Stimulated activated effector memory CD8-positive, alpha-beta T cell treated with anti-CD3 and anti-CD28 coated beads, Interleukin-12 subunit alpha, Interleukin-12 subunit beta, amount 100 ng/mL, for 72 hours (primary cell): ENCODE results near the gene KCNQ1OT1.

Experiments
- ATAC-seq: fragments of 150-1000 bp; cut with Tn5 transposase; 2 replicates; pipeline ENCODE4 v1.10.0; 2021
- DNase-seq, 2 donors: peaks; one replicate each; pipeline ENCODE4 v3.0.0; 2021 to 2022; ENCODE audit warnings: low spot score in 2 of 2
- H3K27ac Mint-ChIP-seq: one replicate; pipeline ENCODE4 v1.8.0; 2022; ENCODE audit warnings: mild to moderate bottlenecking, mixed read lengths
- H3K36me3 Mint-ChIP-seq: one replicate; pipeline ENCODE4 v1.8.0; 2022; ENCODE audit warnings: mild to moderate bottlenecking, mixed read lengths
- H3K4me1 Mint-ChIP-seq: one replicate; pipeline ENCODE4 v1.8.0; 2022; ENCODE audit warnings: mixed read lengths
- H3K4me3 Mint-ChIP-seq: one replicate; pipeline ENCODE4 v1.8.0; 2022; ENCODE audit warnings: mild to moderate bottlenecking, mixed read lengths
- H3K9me3 Mint-ChIP-seq: one replicate; pipeline ENCODE4 v1.8.0; 2022; ENCODE audit warnings: mixed read lengths

Gene KCNQ1OT1

GRCh38 chr11:2559527-2560311, 140.1 kb downstream of the KCNQ1OT1 start:
- H3K36me3 Mint-ChIP-seq, result no peaks in the 10 kb centered on the region
- H3K4me3 Mint-ChIP-seq, result no peak overlapping the region
- H3K27ac Mint-ChIP-seq, result no peak overlapping the region
- DNase-seq (no peak), ATAC-seq (no peak)
- no peaks in the 10 kb centered on the region for H3K4me1 Mint-ChIP-seq
- H3K9me3 Mint-ChIP-seq, result no peaks in the 10 kb centered on the region

- Mint-ChIP-seq H3K27ac (no peak overlapping the region), H3K36me3 (no peaks in the 10 kb centered on the region), H3K9me3 (no peaks in the 10 kb centered on the region), H3K4me1 (no peaks in the 10 kb centered on the region), H3K4me3 (no peak overlapping the region)
- DNase-seq (no peak), ATAC-seq (no peak)
Measured at GRCh38 chr11:2558861-2559526, 140.8 kb downstream of the KCNQ1OT1 start.

GRCh38 chr11:2558397-2558796, 141.4 kb downstream of the KCNQ1OT1 start:
- Mint-ChIP-seq H3K4me3 (no peak overlapping the region), H3K9me3 (no peaks in the 10 kb centered on the region), H3K36me3 (no peaks in the 10 kb centered on the region), H3K27ac (no peak overlapping the region), H3K4me1 (no peaks in the 10 kb centered on the region)
- no peak for DNase-seq
- no peak for ATAC-seq
